SK-N-SH (cell line): Measurements from ENCODE around the gene SLC16A12.

Experiments used
- EP300 ChIP-seq, 2 experiments: IDR thresholded peaks; 2 replicates each; pipeline versions ENCODE4 v1.4.0 to v1.6.1; 2012; ENCODE audit warnings: borderline replicate concordance in 1 of 2, low read depth in 1 of 2, low read length in 1 of 2
- FOXJ3 ChIP-seq: sonication (generic); formaldehyde crosslinking; IDR thresholded peaks from 2 replicates; pipeline ENCODE4 v1.5.1; 2020; ENCODE audit warnings: mild to moderate bottlenecking, missing genetic modification reagents
- POLR2AphosphoS5 ChIP-seq: IDR thresholded peaks from 2 replicates; pipeline ENCODE4 v1.6.1; 2012; ENCODE audit warnings: low read depth, low read length
- RFX5 ChIP-seq: IDR thresholded peaks from 2 replicates; pipeline ENCODE4 v1.6.1; 2012; ENCODE audit warnings: mild to moderate bottlenecking, improper control_type of control experiment, low read length
- TAF1 ChIP-seq: IDR thresholded peaks from 2 replicates; pipeline ENCODE4 v1.6.1; 2012; ENCODE audit warnings: low read depth, mild to moderate bottlenecking, low read length, moderate library complexity, borderline replicate concordance
- TCF12 ChIP-seq: IDR thresholded peaks from 2 replicates; pipeline ENCODE4 v1.4.0; 2012
- YY1 ChIP-seq: IDR thresholded peaks from 2 replicates; pipeline ENCODE4 v1.4.0; 2012; ENCODE audit warnings: low read depth, mild to moderate bottlenecking
- TF ChIP-seq, protein P1 (sequence below): IDR thresholded peaks from 2 replicates; pipeline ENCODE4; 2012
- TF ChIP-seq, protein P2 (sequence below): fragments of 200-600 bp; sonication (generic); IDR thresholded peaks from 2 replicates; pipeline ENCODE4 v1.6.1; 2017; ENCODE audit warnings: antibody characterized with exemption, mild to moderate bottlenecking, moderate library complexity

DNA sequence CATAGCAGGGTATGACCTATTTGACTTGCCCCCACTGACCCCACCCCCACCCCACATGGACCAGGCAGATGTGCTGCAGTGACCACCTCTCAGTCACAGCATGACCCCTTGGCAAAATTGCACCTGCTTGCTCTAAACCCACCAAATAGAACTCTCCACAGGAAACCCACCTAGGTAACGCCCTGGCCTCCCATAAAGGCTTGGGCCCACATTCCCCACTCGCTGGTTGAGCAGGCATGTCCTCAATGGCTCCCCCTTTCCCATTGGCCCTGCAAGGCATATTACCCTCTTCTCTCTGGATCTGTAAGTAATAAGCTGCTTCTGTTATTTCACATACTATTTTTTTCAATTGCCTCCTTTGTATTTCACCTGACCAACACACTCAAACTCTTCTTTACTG, 140.3 kb downstream of the SLC16A12 start:
- TF ChIP-seq, protein P1, sequence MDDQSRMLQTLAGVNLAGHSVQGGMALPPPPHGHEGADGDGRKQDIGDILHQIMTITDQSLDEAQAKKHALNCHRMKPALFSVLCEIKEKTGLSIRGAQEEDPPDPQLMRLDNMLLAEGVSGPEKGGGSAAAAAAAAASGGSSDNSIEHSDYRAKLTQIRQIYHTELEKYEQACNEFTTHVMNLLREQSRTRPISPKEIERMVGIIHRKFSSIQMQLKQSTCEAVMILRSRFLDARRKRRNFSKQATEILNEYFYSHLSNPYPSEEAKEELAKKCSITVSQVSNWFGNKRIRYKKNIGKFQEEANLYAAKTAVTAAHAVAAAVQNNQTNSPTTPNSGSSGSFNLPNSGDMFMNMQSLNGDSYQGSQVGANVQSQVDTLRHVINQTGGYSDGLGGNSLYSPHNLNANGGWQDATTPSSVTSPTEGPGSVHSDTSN = no peak
- TF ChIP-seq, protein P2, sequence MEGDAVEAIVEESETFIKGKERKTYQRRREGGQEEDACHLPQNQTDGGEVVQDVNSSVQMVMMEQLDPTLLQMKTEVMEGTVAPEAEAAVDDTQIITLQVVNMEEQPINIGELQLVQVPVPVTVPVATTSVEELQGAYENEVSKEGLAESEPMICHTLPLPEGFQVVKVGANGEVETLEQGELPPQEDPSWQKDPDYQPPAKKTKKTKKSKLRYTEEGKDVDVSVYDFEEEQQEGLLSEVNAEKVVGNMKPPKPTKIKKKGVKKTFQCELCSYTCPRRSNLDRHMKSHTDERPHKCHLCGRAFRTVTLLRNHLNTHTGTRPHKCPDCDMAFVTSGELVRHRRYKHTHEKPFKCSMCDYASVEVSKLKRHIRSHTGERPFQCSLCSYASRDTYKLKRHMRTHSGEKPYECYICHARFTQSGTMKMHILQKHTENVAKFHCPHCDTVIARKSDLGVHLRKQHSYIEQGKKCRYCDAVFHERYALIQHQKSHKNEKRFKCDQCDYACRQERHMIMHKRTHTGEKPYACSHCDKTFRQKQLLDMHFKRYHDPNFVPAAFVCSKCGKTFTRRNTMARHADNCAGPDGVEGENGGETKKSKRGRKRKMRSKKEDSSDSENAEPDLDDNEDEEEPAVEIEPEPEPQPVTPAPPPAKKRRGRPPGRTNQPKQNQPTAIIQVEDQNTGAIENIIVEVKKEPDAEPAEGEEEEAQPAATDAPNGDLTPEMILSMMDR = no peak
- TF ChIP-seq EP300 (IDR thresholded peaks at IDR 0.05; ENCODE audit: borderline replicate concordance in 1 of 2, low read depth in 1 of 2, low read length in 1 of 2) = no peak
- TF ChIP-seq TCF12 = no peak
- TF ChIP-seq RFX5 = no peak
- TF ChIP-seq YY1 = no peak
- no peak for TF ChIP-seq POLR2AphosphoS5
- no peak for TF ChIP-seq FOXJ3 (CRISPR knock-in tag)
- no peak for TF ChIP-seq TAF1
